SU-DHL-6 (cell line): ENCODE measurements around the gene TMEM87B.
"Not testable (repeated sequence)": the region's sequence is repeated elsewhere in the genome, so short reads cannot be mapped to it uniquely, and the experiment has no call there.

ENCODE experiments used
- H2AFZ ChIP-seq: fragments of 200-600 bp; sonication (generic); 2 replicates; pipeline ENCODE4 v1.6.1; 2014; ENCODE audit warnings: low read depth, mild to moderate bottlenecking, moderate library complexity, mixed read lengths, antibody characterized with exemption, low read length; ENCODE audit not compliant: severe bottlenecking
- H3F3A ChIP-seq: fragments of 200-600 bp; shearing (Covaris generic); 2 replicates; pipeline ENCODE4 v1.6.0; 2016; ENCODE audit warnings: antibody characterized with exemption, mild to moderate bottlenecking; ENCODE audit not compliant: insufficient read depth
- H3K27ac ChIP-seq: fragments of 200-600 bp; sonication (generic); 2 replicates; pipeline ENCODE4 v1.5.1; 2016; ENCODE audit warnings: low read depth, mild to moderate bottlenecking, low read length, moderate library complexity, mixed read lengths
- H3K27me3 ChIP-seq: fragments of 200-600 bp; sonication (generic), shearing (Covaris generic); 2 replicates; pipeline ENCODE4 v1.6.0; 2014; ENCODE audit warnings: mild to moderate bottlenecking, low read length
- H3K36me3 ChIP-seq: fragments of 200-600 bp; sonication (generic); 2 replicates; pipeline ENCODE4 v1.6.1; 2014; ENCODE audit warnings: mild to moderate bottlenecking, low read length, mixed read lengths
- H3K4me2 ChIP-seq: fragments of 300-600, 200-600 bp; shearing (Covaris generic), sonication (generic); 2 replicates; pipeline ENCODE4 v1.6.0; 2014; ENCODE audit warnings: low read length, low read depth, mild to moderate bottlenecking; ENCODE audit not compliant: poor library complexity, severe bottlenecking
- H3K4me3 ChIP-seq: fragments of 200-600 bp; sonication (generic); 2 replicates; pipeline ENCODE4 v1.5.1; 2014; ENCODE audit warnings: antibody characterized with exemption, low read length, mild to moderate bottlenecking, mixed read lengths; ENCODE audit not compliant: insufficient read depth, poor library complexity, severe bottlenecking
- H3K79me2 ChIP-seq: fragments of 200-600 bp; sonication (generic); 2 replicates; pipeline ENCODE4 v1.6.1; 2014; ENCODE audit warnings: mild to moderate bottlenecking, low read length, moderate library complexity; ENCODE audit not compliant: insufficient read depth
- H3K9ac ChIP-seq: fragments of 200-600 bp; sonication (generic); 2 replicates; pipeline ENCODE4 v1.7.0; 2014; ENCODE audit warnings: mild to moderate bottlenecking, low read length
- H3K9me2 ChIP-seq: fragments of 200-600 bp; sonication (generic); replicated peaks from 2 replicates; pipeline ENCODE4 v1.6.1; 2014; ENCODE audit warnings: low read length; ENCODE audit not compliant: insufficient read depth
- H3K9me3 ChIP-seq: fragments of 200-600 bp; sonication (generic); 2 replicates; pipeline ENCODE4 v1.6.1; 2014; ENCODE audit warnings: low read length, mixed read lengths; ENCODE audit not compliant: insufficient read depth
- H4K20me1 ChIP-seq: fragments of 200-600 bp; sonication (generic); 2 replicates; pipeline ENCODE4 v1.6.1; 2014; ENCODE audit warnings: low read depth, mild to moderate bottlenecking, antibody characterized with exemption, low read length, moderate library complexity, mixed read lengths
- CTCF ChIP-seq: fragments of 200-600 bp; sonication (generic); IDR thresholded peaks from one replicate; pipeline ENCODE4 v1.5.1; 2017; ENCODE audit warnings: antibody characterized with exemption, mild to moderate bottlenecking, low read length, moderate library complexity; ENCODE audit not compliant: insufficient read depth, poor library complexity, severe bottlenecking
- EZH2phosphoT487 ChIP-seq: fragments of 200-600 bp; sonication (generic), shearing (Covaris generic); conservative IDR thresholded peaks from 2 replicates; pipeline ENCODE4 v1.6.1; 2018; ENCODE audit warnings: mild to moderate bottlenecking, antibody characterized with exemption, low read length, moderate library complexity, mixed read lengths

TMEM87B gene

GRCh38 chr2:112034924-112035323, 20.1 kb upstream of the TMEM87B start:
- TF ChIP-seq CTCF, result no peak
- TF ChIP-seq EZH2phosphoT487, result no peak
- Histone ChIP-seq H3K9ac (no peak overlapping the region), H3F3A (no peaks in the 10 kb centered on the region), H3K9me3 (no peaks in the 10 kb centered on the region; the same call in 1 of the 2 replicates), H3K27me3 (no peaks in the 10 kb centered on the region), H3K4me3 (no peak overlapping the region), H3K4me2 (no peak overlapping the region), H4K20me1 (no peaks in the 10 kb centered on the region), H3K79me2 (no peaks in the 10 kb centered on the region), H3K36me3 (no peaks in the 10 kb centered on the region), H3K9me2 (no peaks in the 10 kb centered on the region), H2AFZ (no peak overlapping the region), H3K27ac (no peak overlapping the region)

GRCh38 chr2:112035786-112036185, 19.3 kb upstream of the TMEM87B start:
- H3F3A ChIP-seq, result no peaks in the 10 kb centered on the region

DNA sequence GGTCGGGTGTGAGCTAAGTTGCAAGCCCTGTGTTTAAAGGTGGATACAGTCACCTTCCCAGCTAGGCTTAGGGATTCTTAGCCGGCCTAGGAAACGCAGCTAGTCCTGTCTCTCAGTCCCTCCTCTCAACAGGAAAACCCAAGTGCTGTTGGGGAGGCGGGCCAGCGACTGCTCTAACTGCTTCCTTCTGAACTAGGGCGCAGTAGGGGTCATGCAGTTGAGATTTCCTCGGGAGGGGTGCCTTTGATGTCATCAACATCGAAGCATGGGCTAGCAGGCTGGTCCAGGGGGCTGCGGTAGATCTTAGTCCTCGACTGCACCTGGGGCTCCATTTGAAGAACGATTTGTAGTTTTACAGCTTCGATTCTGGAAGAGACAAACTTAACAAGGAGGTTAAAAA, 15.5 kb upstream of the TMEM87B start:
- not testable (repeated sequence) for H3K27me3 ChIP-seq, H3K36me3 ChIP-seq, H3K4me2 ChIP-seq, H3K27ac ChIP-seq, H3K9ac ChIP-seq, H2AFZ ChIP-seq, H3K9me2 ChIP-seq, H3K79me2 ChIP-seq, H3K9me3 ChIP-seq, H4K20me1 ChIP-seq, H3F3A ChIP-seq, H3K4me3 ChIP-seq

More at GRCh38 chr2:112035786-112036185, 19.3 kb upstream of the TMEM87B start:
- H3K9me3 ChIP-seq, result no peaks in the 10 kb centered on the region; the same call in 1 of the 2 replicates
- H3K4me3 ChIP-seq, result no peak overlapping the region
- no peaks in the 10 kb centered on the region for H3K9me2 ChIP-seq
- no peak overlapping the region for H2AFZ ChIP-seq
- no peaks in the 10 kb centered on the region for H4K20me1 ChIP-seq
- no peak overlapping the region for H3K4me2 ChIP-seq
- no peaks in the 10 kb centered on the region for H3K79me2 ChIP-seq
- no peak overlapping the region for H3K9ac ChIP-seq
- H3K27ac ChIP-seq, result no peak overlapping the region
- H3K27me3 ChIP-seq, result no peaks in the 10 kb centered on the region
- TF ChIP-seq EZH2phosphoT487, result no peak
- no peak for TF ChIP-seq CTCF
- no peaks in the 10 kb centered on the region for H3K36me3 ChIP-seq

GRCh38 chr2:112040066-112040465, 15.0 kb upstream of the TMEM87B start:
- H2AFZ ChIP-seq, H3K9ac ChIP-seq, H4K20me1 ChIP-seq, H3K79me2 ChIP-seq, H3F3A ChIP-seq, H3K4me2 ChIP-seq, H3K36me3 ChIP-seq, H3K9me2 ChIP-seq, H3K9me3 ChIP-seq, H3K27ac ChIP-seq, H3K27me3 ChIP-seq, H3K4me3 ChIP-seq: not testable (repeated sequence)

DNA sequence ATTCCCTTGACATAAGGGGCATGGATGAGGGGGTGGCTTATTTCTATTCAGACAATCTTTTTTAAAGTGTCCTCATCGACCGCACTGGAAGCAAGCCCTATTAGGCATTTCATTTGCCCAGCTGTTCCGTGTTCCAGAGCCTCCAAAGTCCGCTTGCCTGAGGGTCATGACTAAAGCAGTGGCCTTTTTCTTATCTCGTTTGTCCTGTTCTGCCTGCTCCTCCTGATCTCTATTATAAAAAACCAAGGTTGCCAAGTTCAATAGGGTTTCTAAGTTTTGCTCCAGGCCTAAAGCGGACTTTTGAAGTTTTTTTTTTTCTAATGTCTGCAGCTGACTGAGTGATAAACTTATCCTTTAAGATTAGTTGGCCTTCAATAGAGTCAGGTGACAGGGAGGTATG, 13.6 kb upstream of the TMEM87B start:
- H3K4me3 ChIP-seq, H3K9ac ChIP-seq, H3K4me2 ChIP-seq, H3K79me2 ChIP-seq, H3K9me2 ChIP-seq, H3K36me3 ChIP-seq, H3K27ac ChIP-seq, H3K27me3 ChIP-seq, H2AFZ ChIP-seq, H3K9me3 ChIP-seq, H3F3A ChIP-seq, H4K20me1 ChIP-seq: not testable (repeated sequence)
